ENCODE data around the gene APLF.

DNA sequence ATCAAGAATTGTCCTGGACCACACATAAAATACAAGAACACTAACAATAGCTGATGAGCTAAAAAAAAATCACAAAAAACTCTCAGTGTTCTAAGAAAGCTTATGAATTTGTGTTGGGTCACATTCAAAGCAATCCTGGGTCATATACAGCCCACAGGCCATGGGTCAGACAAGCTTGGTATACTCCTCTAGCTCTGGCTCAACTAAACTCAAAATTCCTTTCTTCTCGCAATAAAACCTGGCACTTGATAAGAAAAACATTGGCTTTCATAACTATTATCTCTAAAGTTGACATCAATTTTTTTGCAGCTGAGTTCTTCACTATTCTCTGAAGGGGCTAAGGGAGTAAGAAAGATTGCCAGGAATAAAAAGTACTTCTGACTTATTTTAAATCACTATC is 38.6 kb upstream of the APLF start:
- TF ChIP-seq LEF1 (IDR thresholded peaks at IDR 0.05; ENCODE audit: borderline replicate concordance) (no peak), SP1 (IDR thresholded peaks at IDR 0.05) (no peak), FOXM1 (IDR thresholded peaks at IDR 0.05; ENCODE audit: borderline replicate concordance) (no peak), TARDBP (IDR thresholded peaks at IDR 0.05) (no peak), BHLHE40 (IDR thresholded peaks at IDR 0.05; ENCODE audit: borderline replicate concordance) (no peak), ZNF384 (IDR thresholded peaks at IDR 0.05) (no peak), ARNT (IDR thresholded peaks at IDR 0.05) (no peak), FOXK2 (IDR thresholded peaks at IDR 0.05) (no peak), SUZ12 (IDR thresholded peaks at IDR 0.05) (no peak), NFRKB (IDR thresholded peaks at IDR 0.05) (no peak)
